Panc1 (cell line): ENCODE measurements around the gene VWF. TPM values are rescaled to one million over a fixed set of nuclear protein-coding genes. Genes with fewer than 3 reads are reported as not detected.

ENCODE experiments used
- ATAC-seq: fragments of 200-7000 bp; cut with Tn5 transposase; 2 replicates; pipeline ENCODE4 v1.9.1; 2020; ENCODE audit warnings: mild to moderate bottlenecking, moderate library complexity
- BruUV-seq: library from RNA; stranded (reverse); fragments of 400-500 nt; replicated peaks from 2 replicates; lab custom pipeline; 2021; lab: Mats Ljungman, UMichigan
- CTCF ChIA-PET: fragments of 300-600 bp; sonication (Branson Sonifier 250); formaldehyde crosslinking; loops from one replicate; lab custom pipeline; 2022; ENCODE audit warnings: antibody characterized with exemption; lab: Charles Lee
- POLR2A ChIA-PET: fragments of 300-600 bp; sonication (Branson Sonifier 250); formaldehyde crosslinking; loops from one replicate; lab custom pipeline; 2022; ENCODE audit warnings: antibody characterized with exemption; lab: Charles Lee
- DNase-seq: peaks from one replicate; pipeline ENCODE4 v3.0.0-alpha.2; 2010; ENCODE audit warnings: low read depth, low spot score
- H3K27ac ChIP-seq: 2 replicates; pipeline ENCODE4 v1.5.1; 2011; ENCODE audit warnings: mild to moderate bottlenecking, low read length, inconsistent platforms
- H3K27me3 ChIP-seq: fragments of 200-500 bp; sonication (Bioruptor generic); 2 replicates; pipeline ENCODE4 v1.6.0; 2014; ENCODE audit warnings: low read length, inconsistent platforms; ENCODE audit not compliant: control insufficient read depth, insufficient read depth
- H3K36me3 ChIP-seq: fragments of 200-500 bp; sonication (Bioruptor generic); 2 replicates; pipeline ENCODE4 v1.5.1; 2014; ENCODE audit warnings: inconsistent platforms, mild to moderate bottlenecking, low read length, moderate library complexity; ENCODE audit not compliant: control insufficient read depth, insufficient read depth
- H3K4me1 ChIP-seq: 2 replicates; pipeline ENCODE4 v1.5.1; 2011; ENCODE audit warnings: inconsistent platforms, mild to moderate bottlenecking, low read length, moderate library complexity; ENCODE audit not compliant: control insufficient read depth, insufficient read depth
- H3K4me3 ChIP-seq, 2 experiments: 2 replicates each; pipeline ENCODE4 v1.5.1; 2011 to 2012; ENCODE audit warnings: low read depth in 2 of 2, low read length in 2 of 2, mild to moderate bottlenecking in 2 of 2, inconsistent platforms in 1 of 2, moderate library complexity in 1 of 2
- H3K9me3 ChIP-seq: fragments of 200-500 bp; sonication (Bioruptor generic); 2 replicates; pipeline ENCODE4 v1.5.1; 2014; ENCODE audit warnings: low read depth, mild to moderate bottlenecking, inconsistent platforms, low read length, moderate library complexity; ENCODE audit not compliant: control insufficient read depth, insufficient read depth
- POLR2AphosphoS5 ChIP-seq: IDR thresholded peaks from 2 replicates; pipeline ENCODE4 v1.6.1; 2012; ENCODE audit warnings: mild to moderate bottlenecking, low read depth, low read length, moderate library complexity
- SIN3A ChIP-seq: IDR thresholded peaks from 2 replicates; pipeline ENCODE4 v1.6.1; 2012; ENCODE audit warnings: low read depth, mild to moderate bottlenecking, low read length, moderate library complexity, borderline replicate concordance; ENCODE audit not compliant: insufficient read depth
- TCF7L2 ChIP-seq: IDR thresholded peaks from 2 replicates; pipeline ENCODE4 v1.6.1; 2011; ENCODE audit warnings: mild to moderate bottlenecking, low read depth, low read length, inconsistent platforms
- in situ Hi-C: cut with HindIII; loops from 2 replicates; pipeline ENCODE4 v1.10.0; 2016; ENCODE audit warnings: low sequenced_read_pairs, low pct_unique_long_range_greater_than_20kb
- intact Hi-C: fragments of 100-400 bp; cut with micrococcal nuclease; formaldehyde crosslinking; loops from one replicate; pipeline ENCODE4 v1.10.0; 2022; ENCODE audit not compliant: unreplicated experiment
- total RNA-seq: library from RNA; stranded (reverse); gene quantifications from one replicate; pipeline ENCODE4 v1.2.1, GENCODE V29; 2021; ENCODE audit not compliant: unreplicated experiment
- TF ChIP-seq, protein P1 (sequence below): fragments of 450-650 bp; IDR thresholded peaks from 2 replicates; pipeline ENCODE4 v1.5.1; 2017; ENCODE audit warnings: mild to moderate bottlenecking
- TF ChIP-seq, protein P2 (sequence below), 2 experiments: IDR thresholded peaks; 2 replicates each; pipeline ENCODE4 v1.6.1; 2011 to 2012; ENCODE audit warnings: low read depth in 2 of 2, control low read depth in 1 of 2, low read length in 1 of 2, mild to moderate bottlenecking in 1 of 2, moderate library complexity in 1 of 2; ENCODE audit not compliant: insufficient read depth in 1 of 2

The VWF gene
- total RNA-seq, 1 experiment from 2014 or later: 0.31 TPM

DNA sequence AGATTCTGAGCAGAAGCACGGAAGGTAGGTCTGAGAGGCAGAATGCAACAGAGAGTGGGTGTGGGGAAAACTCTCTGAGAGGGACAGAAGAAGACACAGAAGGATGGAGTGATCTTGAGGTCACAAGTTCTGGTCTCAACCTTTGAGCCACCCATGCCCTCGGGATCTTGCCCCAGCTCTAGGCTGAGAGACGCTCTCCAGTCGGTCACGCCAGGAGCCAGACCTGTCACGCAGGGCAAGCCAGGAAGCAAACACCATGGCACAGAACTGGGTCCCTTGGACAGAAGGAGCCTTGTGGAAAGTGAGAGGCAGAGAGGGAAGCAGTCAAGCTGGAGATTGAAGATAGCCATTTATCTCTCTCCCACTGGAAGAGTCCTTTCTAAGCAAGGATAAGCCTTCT lies 79.0 kb downstream of the VWF start:
- no peak for TF ChIP-seq SIN3A
- TF ChIP-seq, protein P1, sequence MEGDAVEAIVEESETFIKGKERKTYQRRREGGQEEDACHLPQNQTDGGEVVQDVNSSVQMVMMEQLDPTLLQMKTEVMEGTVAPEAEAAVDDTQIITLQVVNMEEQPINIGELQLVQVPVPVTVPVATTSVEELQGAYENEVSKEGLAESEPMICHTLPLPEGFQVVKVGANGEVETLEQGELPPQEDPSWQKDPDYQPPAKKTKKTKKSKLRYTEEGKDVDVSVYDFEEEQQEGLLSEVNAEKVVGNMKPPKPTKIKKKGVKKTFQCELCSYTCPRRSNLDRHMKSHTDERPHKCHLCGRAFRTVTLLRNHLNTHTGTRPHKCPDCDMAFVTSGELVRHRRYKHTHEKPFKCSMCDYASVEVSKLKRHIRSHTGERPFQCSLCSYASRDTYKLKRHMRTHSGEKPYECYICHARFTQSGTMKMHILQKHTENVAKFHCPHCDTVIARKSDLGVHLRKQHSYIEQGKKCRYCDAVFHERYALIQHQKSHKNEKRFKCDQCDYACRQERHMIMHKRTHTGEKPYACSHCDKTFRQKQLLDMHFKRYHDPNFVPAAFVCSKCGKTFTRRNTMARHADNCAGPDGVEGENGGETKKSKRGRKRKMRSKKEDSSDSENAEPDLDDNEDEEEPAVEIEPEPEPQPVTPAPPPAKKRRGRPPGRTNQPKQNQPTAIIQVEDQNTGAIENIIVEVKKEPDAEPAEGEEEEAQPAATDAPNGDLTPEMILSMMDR: no peak
- TF ChIP-seq POLR2AphosphoS5: no peak
- TF ChIP-seq, protein P2, sequence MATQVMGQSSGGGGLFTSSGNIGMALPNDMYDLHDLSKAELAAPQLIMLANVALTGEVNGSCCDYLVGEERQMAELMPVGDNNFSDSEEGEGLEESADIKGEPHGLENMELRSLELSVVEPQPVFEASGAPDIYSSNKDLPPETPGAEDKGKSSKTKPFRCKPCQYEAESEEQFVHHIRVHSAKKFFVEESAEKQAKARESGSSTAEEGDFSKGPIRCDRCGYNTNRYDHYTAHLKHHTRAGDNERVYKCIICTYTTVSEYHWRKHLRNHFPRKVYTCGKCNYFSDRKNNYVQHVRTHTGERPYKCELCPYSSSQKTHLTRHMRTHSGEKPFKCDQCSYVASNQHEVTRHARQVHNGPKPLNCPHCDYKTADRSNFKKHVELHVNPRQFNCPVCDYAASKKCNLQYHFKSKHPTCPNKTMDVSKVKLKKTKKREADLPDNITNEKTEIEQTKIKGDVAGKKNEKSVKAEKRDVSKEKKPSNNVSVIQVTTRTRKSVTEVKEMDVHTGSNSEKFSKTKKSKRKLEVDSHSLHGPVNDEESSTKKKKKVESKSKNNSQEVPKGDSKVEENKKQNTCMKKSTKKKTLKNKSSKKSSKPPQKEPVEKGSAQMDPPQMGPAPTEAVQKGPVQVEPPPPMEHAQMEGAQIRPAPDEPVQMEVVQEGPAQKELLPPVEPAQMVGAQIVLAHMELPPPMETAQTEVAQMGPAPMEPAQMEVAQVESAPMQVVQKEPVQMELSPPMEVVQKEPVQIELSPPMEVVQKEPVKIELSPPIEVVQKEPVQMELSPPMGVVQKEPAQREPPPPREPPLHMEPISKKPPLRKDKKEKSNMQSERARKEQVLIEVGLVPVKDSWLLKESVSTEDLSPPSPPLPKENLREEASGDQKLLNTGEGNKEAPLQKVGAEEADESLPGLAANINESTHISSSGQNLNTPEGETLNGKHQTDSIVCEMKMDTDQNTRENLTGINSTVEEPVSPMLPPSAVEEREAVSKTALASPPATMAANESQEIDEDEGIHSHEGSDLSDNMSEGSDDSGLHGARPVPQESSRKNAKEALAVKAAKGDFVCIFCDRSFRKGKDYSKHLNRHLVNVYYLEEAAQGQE (IDR thresholded peaks at IDR 0.05; ENCODE audit: insufficient read depth in 1 of 2, low read depth in 2 of 2, low read length in 1 of 2): no peak
- TF ChIP-seq TCF7L2: no peak
- H3K36me3 ChIP-seq: no peaks in the 10 kb centered on the region
- no peak overlapping the region for H3K4me3 ChIP-seq
- no peak overlapping the region for H3K27ac ChIP-seq
- no peaks in the 10 kb centered on the region for H3K4me1 ChIP-seq
- BruUV-seq: no TSS peak
- intact Hi-C loops (no loop called here), in situ Hi-C loops (no loop called here)
- ChIA-PET POLR2A (no interaction called here), CTCF (no interaction called here)
- ATAC-seq: no peak
- no peaks in the 10 kb centered on the region for H3K27me3 ChIP-seq
- DNase-seq: no peak
- H3K9me3 ChIP-seq: no peaks in the 10 kb centered on the region

DNA sequence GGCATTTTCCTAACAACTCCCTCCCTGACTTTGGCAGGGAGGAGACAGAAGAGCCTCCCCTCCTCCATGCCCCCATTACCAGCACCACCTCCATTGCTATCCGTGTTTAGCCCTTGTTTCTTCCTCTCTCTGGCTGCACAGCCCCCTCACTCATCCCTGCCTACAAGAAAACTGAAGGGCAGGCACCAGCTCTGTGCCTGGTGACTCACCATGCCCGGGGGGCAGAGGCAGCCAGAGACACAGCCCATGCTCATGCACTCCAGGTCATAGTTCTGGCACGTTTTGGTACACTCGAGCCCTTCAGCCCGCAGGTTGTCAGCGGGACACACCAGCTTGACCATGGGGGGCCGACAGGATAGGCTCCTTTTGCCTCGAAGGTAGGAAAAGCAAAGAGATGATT lies 80.4 kb downstream of the VWF start:
- in situ Hi-C loops: no loop called here
- no TSS peak for BruUV-seq
- Histone ChIP-seq H3K4me3 (no peak overlapping the region), H3K27ac (no peak overlapping the region), H3K27me3 (no peaks in the 10 kb centered on the region), H3K4me1 (no peaks in the 10 kb centered on the region), H3K36me3 (no peaks in the 10 kb centered on the region), H3K9me3 (no peaks in the 10 kb centered on the region)
- no peak for TF ChIP-seq POLR2AphosphoS5
- CTCF ChIA-PET: no interaction called here
- POLR2A ChIA-PET: no interaction called here
- no peak for ATAC-seq
- no peak for DNase-seq
- intact Hi-C loops: no loop called here

DNA sequence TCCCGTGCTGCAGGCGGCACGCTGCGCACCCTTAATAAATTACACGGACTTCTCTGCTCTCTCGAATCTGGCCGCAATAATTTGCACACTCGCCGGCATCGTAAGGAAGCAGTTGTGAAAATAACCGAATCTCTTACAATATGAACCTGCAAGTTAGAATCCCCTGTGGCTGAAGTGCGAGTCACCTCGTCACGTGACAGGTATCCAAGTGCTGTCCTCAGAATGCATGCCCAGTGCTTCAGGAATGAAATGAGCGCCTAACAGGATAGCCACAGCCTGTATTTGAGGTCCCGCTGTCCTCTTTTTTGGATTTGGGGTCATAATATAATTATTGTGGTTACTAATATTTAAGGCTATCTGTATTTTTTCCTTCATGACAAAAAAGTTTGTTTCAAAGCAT lies 82.0 kb downstream of the VWF start:
- intact Hi-C loops (no loop called here), in situ Hi-C loops (no loop called here)
- Histone ChIP-seq H3K27me3 (no peaks in the 10 kb centered on the region), H3K36me3 (no peaks in the 10 kb centered on the region), H3K4me3 (no peak overlapping the region), H3K27ac (no peak overlapping the region), H3K9me3 (no peaks in the 10 kb centered on the region), H3K4me1 (no peaks in the 10 kb centered on the region)
- DNase-seq (no peak), ATAC-seq (no peak)
- no TSS peak for BruUV-seq
- ChIA-PET CTCF (no interaction called here), POLR2A (no interaction called here)
- TF ChIP-seq TCF7L2 (no peak), POLR2AphosphoS5 (no peak), SIN3A (no peak)
- TF ChIP-seq, protein P2 (IDR thresholded peaks at IDR 0.05; ENCODE audit: insufficient read depth in 1 of 2, low read depth in 2 of 2, low read length in 1 of 2): no peak
- TF ChIP-seq, protein P1: no peak
